Urothelium cell line (cell line): Measurements from ENCODE around the gene FAM184A.

Source experiments
- DNase-seq: peaks from one replicate; pipeline ENCODE4 v3.0.0; 2011; ENCODE audit warnings: low spot score, mixed read lengths
- FAIRE-seq: peaks from 2 replicates; lab custom pipeline; 2011; peaks lifted over from hg19 to GRCh38; lab: Jason Lieb, UNC

The FAM184A gene

DNA sequence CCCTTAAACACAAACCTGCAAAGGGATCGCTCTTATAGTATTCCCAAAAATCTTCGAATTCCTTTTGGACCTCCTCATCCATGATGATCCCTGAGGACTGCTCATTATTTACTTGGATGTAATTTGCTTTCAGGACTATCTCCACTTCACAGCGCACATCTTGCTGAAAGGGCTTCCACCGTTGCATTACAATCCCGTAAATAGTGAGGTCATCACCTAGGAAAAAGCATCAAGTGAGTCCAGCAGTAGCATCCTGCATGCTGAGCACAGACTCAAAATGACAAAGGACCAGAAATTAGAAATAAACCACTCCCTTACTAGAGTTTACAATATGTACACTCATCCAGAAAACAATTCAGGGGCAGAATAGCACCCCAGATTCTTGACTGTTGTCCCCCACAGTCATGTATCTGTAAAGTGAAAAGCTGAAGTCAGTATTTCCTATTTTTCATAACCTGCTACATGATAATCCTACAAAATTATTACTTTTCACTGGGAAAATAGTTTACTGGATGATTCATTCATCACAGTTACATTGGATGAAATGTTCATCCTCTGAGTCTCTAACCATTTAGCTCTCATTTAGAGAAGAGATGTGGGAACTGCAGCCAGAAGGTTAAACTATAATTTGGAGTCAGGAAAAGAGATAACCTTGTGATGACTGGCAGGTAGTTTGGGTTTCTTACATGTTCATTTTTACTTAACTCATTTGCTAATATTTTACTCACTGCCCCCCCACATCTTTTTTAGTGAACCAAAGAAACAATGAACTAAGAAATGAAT, 160.7 kb downstream of the FAM184A start:
- FAIRE-seq (no peak), DNase-seq (no peak)

DNA sequence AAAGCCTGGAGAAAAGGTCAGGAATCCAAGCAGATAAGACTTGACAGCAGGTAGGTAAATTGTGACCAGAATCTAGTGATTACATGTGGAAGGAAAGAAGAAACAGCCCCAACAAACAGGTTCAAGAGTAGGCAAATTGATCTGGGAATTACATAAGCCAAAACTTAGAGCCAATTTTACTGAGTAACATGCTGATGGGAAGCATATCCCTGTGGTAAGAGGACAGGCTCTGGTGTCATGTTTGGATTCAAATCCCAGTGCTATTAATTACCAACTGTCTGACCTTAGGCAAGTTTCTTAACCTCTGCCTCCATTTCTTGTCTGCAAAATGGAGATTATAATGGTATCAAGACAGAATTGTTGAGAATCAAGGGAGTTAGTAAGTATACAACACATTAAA, 163.9 kb downstream of the FAM184A start:
- no peak for DNase-seq
- no peak for FAIRE-seq

- DNase-seq = no peak
- FAIRE-seq = no peak
These were observed 165.3 kb downstream of the FAM184A start for GRCh38 chr6:118913161-118913560.

- DNase-seq (no peak), FAIRE-seq (no peak)
These were observed 165.8 kb downstream of the FAM184A start for GRCh38 chr6:118912646-118913045.
